ENCODE measurements around the gene FNDC11. TPM values are rescaled to one million over a fixed set of nuclear protein-coding genes. Genes with fewer than 3 reads are reported as not detected.
A peak's percentile ranks its signal among the peaks of the same experiment; 100 is the strongest.

FNDC11 gene
- total and polyA plus RNA-seq, 4 donors, result 0.57 to 0.84 TPM; not detected in 2

- Histone ChIP-seq H3K27ac (ENCODE audit: low read depth in 1 of 2, low read length in 2 of 2) (no peak overlapping the region), H3K4me3 (ENCODE audit: low read length in 2 of 2) (no peak overlapping the region), H3K9me3 (ENCODE audit: control insufficient read depth, low read length) (no peaks in the 10 kb centered on the region), H3K4me1 (ENCODE audit: control insufficient read depth in 1 of 2, insufficient read depth in 2 of 2, low read length in 2 of 2) (no peaks in the 10 kb centered on the region), H3K36me3 (ENCODE audit: control insufficient read depth in 1 of 2, insufficient read depth in 2 of 2, low read length in 1 of 2) (peaks cover 0 to 4% of the 10 kb centered on the region in 2 donors), H3K27me3 (ENCODE audit: control insufficient read depth in 1 of 2, insufficient read depth in 2 of 2, low read length in 1 of 2) (no peaks in the 10 kb centered on the region)
- intact Hi-C loops (cut with DNase I), result no loop called here
- no peak for ATAC-seq (ENCODE audit: low FRiP score)
- 94 to 95% methylated on average over 43 of the region's 43 CpGs for WGBS, 2 donors
- no peak for DNase-seq
Measured at GRCh38 chr20:63565699-63566335, 11.9 kb downstream of the FNDC11 start.

DNA sequence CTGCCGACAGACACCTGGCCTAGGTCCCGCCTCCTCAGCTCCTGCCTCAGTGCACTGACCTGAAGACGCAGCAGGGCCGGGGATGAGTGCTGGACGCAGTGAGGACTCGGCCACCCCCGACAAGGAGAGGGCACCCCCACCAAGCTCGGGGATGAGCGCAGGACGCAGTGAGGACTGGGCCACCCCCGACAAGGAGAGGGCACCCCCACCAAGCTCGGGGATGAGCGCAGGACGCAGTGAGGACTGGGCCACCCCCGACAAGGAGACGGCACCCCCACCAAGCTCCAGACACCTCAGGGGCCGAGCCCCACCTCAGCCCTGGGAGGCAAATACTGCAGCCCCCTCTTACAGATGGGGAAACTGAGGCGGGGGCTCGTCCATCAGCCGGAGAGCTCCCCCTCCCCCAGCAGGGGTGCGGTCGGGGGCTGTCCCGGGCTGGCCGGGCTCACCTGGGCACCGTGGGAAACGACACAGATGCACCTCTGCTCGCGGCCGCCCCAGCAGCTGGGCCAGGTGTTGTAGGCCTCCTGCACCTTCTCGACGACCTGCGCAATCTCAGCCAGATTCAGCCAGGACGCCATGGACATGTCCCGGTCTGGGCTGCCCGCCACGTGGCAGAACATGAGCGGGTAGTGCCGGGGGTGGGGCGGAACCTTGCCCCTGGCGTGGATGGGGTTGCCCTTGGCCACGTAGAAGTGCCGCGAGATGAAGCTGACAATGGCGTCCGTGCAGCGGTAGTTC, 12.6 kb downstream of the FNDC11 start:
- Histone ChIP-seq H3K27me3 (ENCODE audit: control insufficient read depth in 1 of 2, insufficient read depth in 2 of 2, low read length in 1 of 2) (no peaks in the 10 kb centered on the region), H3K36me3 (ENCODE audit: control insufficient read depth in 1 of 2, insufficient read depth in 2 of 2, low read length in 1 of 2) (peaks cover 0 to 4% of the 10 kb centered on the region in 2 donors), H3K4me1 (ENCODE audit: control insufficient read depth in 1 of 2, insufficient read depth in 2 of 2, low read length in 2 of 2) (no peaks in the 10 kb centered on the region), H3K4me3 (ENCODE audit: low read length in 2 of 2) (no peak overlapping the region), H3K9me3 (ENCODE audit: control insufficient read depth, low read length) (no peaks in the 10 kb centered on the region), H3K27ac (ENCODE audit: low read depth in 1 of 2, low read length in 2 of 2) (no peak overlapping the region)
- DNase-seq, result no peak
- 92 to 93% methylated on average over 43 to 46 of the region's 46 CpGs for WGBS, 2 donors
- ATAC-seq (ENCODE audit: low FRiP score), result no peak
- intact Hi-C loops (cut with DNase I), result no loop called here

- no peaks in the 10 kb centered on the region for H3K4me1 ChIP-seq (ENCODE audit: control insufficient read depth in 1 of 2, insufficient read depth in 2 of 2, low read length in 2 of 2)
- peaks cover 0 to 4% of the 10 kb centered on the region in 2 donors for H3K36me3 ChIP-seq (ENCODE audit: control insufficient read depth in 1 of 2, insufficient read depth in 2 of 2, low read length in 1 of 2)
- DNase-seq (no peak), ATAC-seq (ENCODE audit: low FRiP score) (no peak)
- H3K9me3 ChIP-seq (ENCODE audit: control insufficient read depth, low read length), result no peaks in the 10 kb centered on the region
- intact Hi-C loops (cut with DNase I), result no loop called here
- H3K27ac ChIP-seq (ENCODE audit: low read depth in 1 of 2, low read length in 2 of 2), result no peak overlapping the region
- H3K4me3 ChIP-seq (ENCODE audit: low read length in 2 of 2), result no peak overlapping the region
- WGBS, 2 donors, result 94 to 96% methylated on average over 22 of the region's 22 CpGs
- no peaks in the 10 kb centered on the region for H3K27me3 ChIP-seq (ENCODE audit: control insufficient read depth in 1 of 2, insufficient read depth in 2 of 2, low read length in 1 of 2)
Measured at GRCh38 chr20:63567136-63567385, 13.1 kb downstream of the FNDC11 start.

DNA sequence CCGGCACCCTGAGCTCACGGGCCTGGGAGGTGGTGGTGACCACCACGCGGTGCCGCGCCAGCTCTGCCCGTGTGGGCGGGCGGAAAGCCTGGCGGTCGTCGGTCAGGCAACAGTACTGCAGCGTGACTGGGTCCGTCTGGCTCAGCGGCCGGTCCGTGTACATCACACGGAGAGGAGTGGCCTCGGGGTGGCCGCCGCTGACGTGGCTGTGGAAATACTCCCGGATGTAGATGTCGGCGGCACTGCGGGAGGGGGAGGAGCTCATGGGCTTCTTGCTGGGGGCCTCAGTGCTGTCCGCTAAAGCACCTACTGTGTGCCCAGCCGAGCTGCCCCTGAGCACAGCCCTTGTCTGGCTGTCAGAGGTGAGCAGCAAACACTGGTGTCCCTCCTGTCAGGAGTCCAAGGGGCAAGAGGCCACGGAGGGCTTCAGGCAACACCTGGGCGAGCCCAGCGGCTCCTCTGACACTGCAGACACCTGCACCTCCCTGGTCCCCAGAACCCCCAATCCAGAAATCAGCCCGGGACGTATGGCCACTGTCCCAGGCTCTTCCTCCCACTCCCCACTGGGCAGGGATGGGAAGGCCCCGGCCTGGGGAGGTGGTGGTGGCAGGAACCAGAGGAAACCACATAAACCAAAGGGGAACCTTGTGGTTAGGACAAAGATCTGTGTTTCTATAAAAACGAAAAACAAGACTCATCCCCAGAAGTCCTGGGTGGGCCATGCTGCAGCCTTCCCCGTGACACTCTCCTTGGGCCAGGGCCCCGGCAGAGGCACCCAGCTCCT, 13.6 kb downstream of the FNDC11 start:
- Histone ChIP-seq H3K4me1 (ENCODE audit: control insufficient read depth in 1 of 2, insufficient read depth in 2 of 2, low read length in 2 of 2) (no peaks in the 10 kb centered on the region), H3K4me3 (ENCODE audit: low read length in 2 of 2) (no peak overlapping the region), H3K27ac (ENCODE audit: low read depth in 1 of 2, low read length in 2 of 2) (no peak overlapping the region), H3K27me3 (ENCODE audit: control insufficient read depth in 1 of 2, insufficient read depth in 2 of 2, low read length in 1 of 2) (no peaks in the 10 kb centered on the region), H3K36me3 (ENCODE audit: control insufficient read depth in 1 of 2, insufficient read depth in 2 of 2, low read length in 1 of 2) (peaks cover 0 to 4% of the 10 kb centered on the region in 2 donors), H3K9me3 (ENCODE audit: control insufficient read depth, low read length) (no peaks in the 10 kb centered on the region)
- intact Hi-C loops (cut with DNase I), result no loop called here
- ATAC-seq (ENCODE audit: low FRiP score), result peak; percentile 20
- DNase-seq, result peak; percentile 78 to 88
- 87 to 92% methylated on average over 37 of the region's 37 CpGs for WGBS, 2 donors

DNA sequence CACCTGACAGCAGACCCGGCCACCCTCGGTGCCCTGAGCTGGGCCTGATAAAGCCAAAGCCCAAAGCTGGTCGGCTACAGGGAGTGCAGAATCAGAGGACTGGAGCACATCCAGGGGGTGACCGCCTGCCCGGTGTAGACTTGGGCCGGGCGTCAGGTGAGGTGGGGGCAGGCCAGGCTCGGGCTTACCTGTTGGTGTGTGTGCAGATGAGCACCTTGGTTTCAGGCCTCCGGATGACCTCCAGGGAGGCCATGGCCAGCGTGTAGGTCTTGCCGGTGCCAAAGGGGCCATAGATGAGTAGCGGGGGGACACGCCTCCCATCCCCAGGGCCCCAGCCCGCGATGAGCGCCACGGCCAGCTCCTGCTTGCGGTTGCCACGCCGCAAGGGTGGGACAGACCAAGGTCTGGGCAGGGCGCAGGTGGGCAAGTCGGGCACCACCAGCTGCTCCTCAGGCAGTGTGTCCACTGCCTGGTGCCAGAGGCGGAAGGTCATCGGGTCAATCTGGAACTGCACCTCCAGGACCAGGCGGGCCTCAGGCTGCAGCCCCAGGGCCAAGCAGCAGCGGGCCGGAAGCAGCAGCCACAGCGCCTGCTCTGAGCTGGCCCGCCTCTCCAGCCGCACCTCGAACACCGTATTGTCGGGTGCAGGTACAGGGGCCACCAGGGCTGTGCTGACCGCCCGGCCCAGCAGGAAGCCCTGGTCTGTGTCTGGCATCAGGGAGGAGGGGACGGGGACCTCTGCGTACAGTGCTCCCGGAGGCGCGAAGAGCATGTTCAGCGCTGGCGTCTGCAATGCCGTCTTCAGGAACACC, 14.4 kb downstream of the FNDC11 start:
- H3K4me3 ChIP-seq (ENCODE audit: low read length in 2 of 2), result no peak overlapping the region
- DNase-seq (no peak), ATAC-seq (ENCODE audit: low FRiP score) (peak; percentile 10)
- no peaks in the 10 kb centered on the region for H3K27me3 ChIP-seq (ENCODE audit: control insufficient read depth in 1 of 2, insufficient read depth in 2 of 2, low read length in 1 of 2)
- H3K9me3 ChIP-seq (ENCODE audit: control insufficient read depth, low read length), result no peaks in the 10 kb centered on the region
- H3K36me3 ChIP-seq (ENCODE audit: control insufficient read depth in 1 of 2, insufficient read depth in 2 of 2, low read length in 1 of 2), result no peaks in the 10 kb centered on the region
- H3K4me1 ChIP-seq (ENCODE audit: control insufficient read depth in 1 of 2, insufficient read depth in 2 of 2, low read length in 2 of 2), result no peaks in the 10 kb centered on the region
- no peak overlapping the region for H3K27ac ChIP-seq (ENCODE audit: low read depth in 1 of 2, low read length in 2 of 2)
- WGBS, 2 donors, result 90 to 96% methylated on average over 43 of the region's 43 CpGs
- intact Hi-C loops (cut with DNase I), result no loop called here

DNA sequence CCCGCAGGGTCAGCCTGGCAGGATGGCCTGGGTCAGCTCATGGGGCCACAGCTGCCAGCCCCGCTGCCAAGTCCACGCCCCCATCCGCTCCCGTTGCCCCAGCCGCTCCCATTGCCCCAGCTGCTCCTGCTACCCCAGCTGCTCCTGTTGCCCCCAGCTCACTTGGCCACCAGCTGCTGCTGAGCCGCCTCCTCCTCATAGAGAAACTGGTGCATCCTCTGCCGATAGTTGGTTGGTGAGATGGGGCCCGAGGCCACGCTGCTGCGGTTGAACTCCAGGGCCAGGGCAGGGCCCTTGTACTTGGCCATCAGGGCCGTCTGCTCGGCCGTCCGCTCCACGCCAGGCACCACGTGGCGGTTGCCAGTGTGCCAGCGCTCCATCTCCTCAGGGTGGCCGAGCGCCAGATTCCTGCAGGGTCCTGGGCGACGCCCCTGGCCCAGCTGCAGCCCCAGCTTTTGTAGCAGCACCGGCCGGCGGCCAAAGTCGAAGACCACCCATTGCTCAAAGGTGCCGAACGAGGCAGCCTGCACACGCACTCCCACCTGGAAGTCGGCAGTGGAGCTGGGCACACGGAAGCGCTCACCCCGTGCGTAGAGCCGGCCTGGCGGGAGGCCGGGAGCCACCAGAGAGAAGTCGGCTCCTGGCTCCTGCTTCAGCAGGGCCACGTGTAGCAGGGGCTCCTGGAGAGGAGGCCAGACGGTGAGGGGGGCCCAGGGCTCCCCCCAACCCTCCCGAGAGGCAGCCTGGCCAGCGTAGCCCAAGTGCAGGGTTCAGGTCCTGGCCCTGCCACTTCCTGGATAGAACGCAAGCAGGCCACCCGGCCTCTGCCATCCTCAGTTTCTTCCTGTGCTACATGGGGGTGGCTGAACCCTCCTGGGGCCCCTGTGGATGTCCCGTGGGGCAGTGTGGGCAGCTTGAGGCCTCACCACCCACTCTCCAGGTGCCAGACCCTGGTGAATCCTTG, 15.3 kb downstream of the FNDC11 start:
- Histone ChIP-seq H3K27me3 (ENCODE audit: control insufficient read depth in 1 of 2, insufficient read depth in 2 of 2, low read length in 1 of 2) (no peaks in the 10 kb centered on the region), H3K4me1 (ENCODE audit: control insufficient read depth in 1 of 2, insufficient read depth in 2 of 2, low read length in 2 of 2) (no peaks in the 10 kb centered on the region), H3K36me3 (ENCODE audit: control insufficient read depth in 1 of 2, insufficient read depth in 2 of 2, low read length in 1 of 2) (no peaks in the 10 kb centered on the region), H3K9me3 (ENCODE audit: control insufficient read depth, low read length) (no peaks in the 10 kb centered on the region), H3K27ac (ENCODE audit: low read depth in 1 of 2, low read length in 2 of 2) (no peak overlapping the region), H3K4me3 (ENCODE audit: low read length in 2 of 2) (no peak overlapping the region)
- DNase-seq (no peak), ATAC-seq (ENCODE audit: low FRiP score) (no peak)
- intact Hi-C loops (cut with DNase I), result no loop called here
- WGBS, 2 donors, result 89 to 90% methylated on average over 33 to 46 of the region's 46 CpGs

GRCh38 chr20:63570281-63571086, 16.5 kb downstream of the FNDC11 start:
- Histone ChIP-seq H3K27me3 (ENCODE audit: control insufficient read depth in 1 of 2, insufficient read depth in 2 of 2, low read length in 1 of 2) (no peaks in the 10 kb centered on the region), H3K27ac (ENCODE audit: low read depth in 1 of 2, low read length in 2 of 2) (no peak overlapping the region), H3K4me1 (ENCODE audit: control insufficient read depth in 1 of 2, insufficient read depth in 2 of 2, low read length in 2 of 2) (no peaks in the 10 kb centered on the region), H3K4me3 (ENCODE audit: low read length in 2 of 2) (no peak overlapping the region), H3K9me3 (ENCODE audit: control insufficient read depth, low read length) (no peaks in the 10 kb centered on the region), H3K36me3 (ENCODE audit: control insufficient read depth in 1 of 2, insufficient read depth in 2 of 2, low read length in 1 of 2) (no peaks in the 10 kb centered on the region)
- no peak for ATAC-seq (ENCODE audit: low FRiP score)
- intact Hi-C loops (cut with DNase I), result no loop called here
- DNase-seq, result no peak
- WGBS, 2 donors, result 89 to 91% methylated on average over 28 of the region's 28 CpGs

All from aorta (tissue), 5 donors.